ENCODE results near the gene DNAJA2.
A peak's percentile ranks its signal among the peaks of the same experiment; 100 is the strongest.
"Not testable (repeated sequence)": the region's sequence is repeated elsewhere in the genome, so short reads cannot be mapped to it uniquely, and the experiment has no call there.

DNAJA2 gene

DNA sequence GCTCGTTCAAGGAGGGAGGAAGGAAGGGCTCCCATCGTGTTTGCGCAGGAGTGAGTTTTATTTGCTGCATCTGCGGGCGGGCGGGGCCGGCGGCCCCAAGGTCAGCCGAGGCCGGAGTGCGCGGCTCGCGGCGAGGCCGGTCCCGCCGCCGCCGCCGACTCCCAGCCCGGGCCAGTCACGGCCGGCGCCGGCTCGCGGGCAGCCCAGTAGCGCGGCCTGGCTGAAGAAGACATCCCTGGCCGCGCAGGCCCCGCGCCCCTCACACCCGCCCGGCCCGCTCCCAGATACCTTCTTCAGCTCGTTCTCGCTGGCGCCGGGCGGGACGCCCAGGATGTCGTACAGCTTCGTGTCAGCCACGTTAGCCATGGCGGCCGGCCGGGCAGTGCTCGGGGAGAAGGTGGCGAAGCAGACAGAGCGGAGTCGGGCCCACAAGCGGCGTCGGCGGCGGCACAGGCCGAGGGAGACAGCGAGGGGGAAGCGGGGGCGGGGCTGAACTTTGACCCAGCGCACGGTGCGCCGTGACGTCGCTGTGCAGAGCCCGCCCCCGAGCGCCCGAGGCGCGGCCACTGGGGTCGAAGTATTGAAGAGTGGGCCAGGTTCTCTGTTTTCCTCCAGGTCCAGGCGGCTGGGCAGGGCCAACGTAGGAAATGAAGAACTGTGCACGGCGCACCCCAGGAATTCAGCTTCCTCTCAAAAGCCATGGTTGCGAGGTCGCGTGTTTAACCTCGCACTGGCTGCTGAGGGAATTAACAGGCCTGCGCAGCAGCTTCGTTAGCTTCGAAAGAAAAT lies at the start of gene DNAJA2:
Gene DNAJA2 (minus strand): TSS at position 468 of the 789 bp plus-strand sequence. CDS start 102 bp downstream, at position 366.
- DNase-seq, result peak; percentile 17

DNA sequence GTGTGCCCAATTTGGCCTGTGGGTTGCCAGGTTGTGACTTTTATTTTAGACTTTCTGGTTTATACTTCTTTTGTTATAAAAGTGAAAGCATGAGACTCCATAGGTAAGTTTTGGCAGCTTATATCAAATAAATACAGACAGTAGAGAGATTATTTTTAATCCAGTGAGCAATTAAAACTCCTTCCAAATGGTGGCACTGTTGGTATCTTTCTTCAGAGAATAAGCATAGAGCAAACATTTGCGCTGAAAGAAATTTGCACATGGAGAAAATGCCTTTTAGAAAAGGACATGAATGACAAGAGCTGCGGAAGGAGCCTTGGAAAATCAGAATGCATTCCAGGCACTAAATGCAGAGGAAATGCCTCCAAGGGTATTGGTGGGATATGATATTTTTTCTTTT lies 46.1 kb upstream of the DNAJA2 start:
- DNase-seq, result no peak

DNA sequence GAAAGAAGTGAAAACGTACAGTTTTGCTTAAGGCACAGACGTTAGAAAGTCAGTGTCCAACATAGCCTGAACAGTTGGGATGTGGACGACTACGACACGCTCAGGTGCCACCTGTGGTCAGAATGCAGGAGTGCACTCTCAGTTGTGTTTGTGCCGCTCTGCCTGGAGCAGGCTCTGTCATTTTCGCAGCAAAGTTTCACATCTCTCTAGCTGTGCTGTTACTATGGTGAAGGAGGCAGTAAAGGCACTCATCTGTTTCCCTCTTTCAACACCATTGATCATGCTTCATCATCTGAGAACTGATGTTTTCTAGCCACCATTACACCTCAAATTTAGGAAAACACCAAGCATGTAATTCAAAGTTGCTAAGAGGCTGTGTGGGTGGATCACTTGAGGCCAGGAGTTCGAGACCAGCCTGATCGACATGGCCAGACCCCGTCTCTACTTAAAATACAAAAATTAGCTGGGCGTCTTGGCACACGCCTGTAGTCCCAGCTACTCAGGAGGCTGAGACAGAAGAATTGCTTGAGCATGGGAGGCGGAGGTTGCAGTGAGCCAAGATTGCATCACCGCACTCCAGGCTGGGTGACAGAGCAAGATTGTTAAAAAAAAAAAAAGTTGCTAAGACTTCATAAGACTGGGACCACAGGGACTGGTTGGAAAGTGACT lies 44.9 kb upstream of the DNAJA2 start:
- DNase-seq, result no peak

DNA sequence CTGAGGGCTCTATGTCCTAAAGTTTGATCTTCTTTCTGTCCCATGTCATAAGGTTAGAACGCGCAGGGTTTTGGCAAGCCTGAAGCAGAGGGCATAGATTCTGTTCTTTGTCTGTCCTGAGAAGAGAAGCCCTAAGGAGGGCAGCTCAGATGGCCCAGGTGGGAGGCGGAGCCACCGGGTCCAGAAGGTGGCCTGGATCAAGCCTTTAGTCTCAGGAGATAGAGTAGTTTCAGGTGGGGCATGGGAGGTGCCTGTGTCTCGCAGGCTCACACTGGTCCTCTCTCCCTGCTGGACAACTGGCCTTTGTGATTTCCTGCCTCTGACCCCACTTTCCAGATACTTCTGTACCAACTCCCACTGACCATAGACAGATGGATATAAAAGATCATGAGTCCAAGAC lies 44.2 kb upstream of the DNAJA2 start:
- no peak for DNase-seq

DNA sequence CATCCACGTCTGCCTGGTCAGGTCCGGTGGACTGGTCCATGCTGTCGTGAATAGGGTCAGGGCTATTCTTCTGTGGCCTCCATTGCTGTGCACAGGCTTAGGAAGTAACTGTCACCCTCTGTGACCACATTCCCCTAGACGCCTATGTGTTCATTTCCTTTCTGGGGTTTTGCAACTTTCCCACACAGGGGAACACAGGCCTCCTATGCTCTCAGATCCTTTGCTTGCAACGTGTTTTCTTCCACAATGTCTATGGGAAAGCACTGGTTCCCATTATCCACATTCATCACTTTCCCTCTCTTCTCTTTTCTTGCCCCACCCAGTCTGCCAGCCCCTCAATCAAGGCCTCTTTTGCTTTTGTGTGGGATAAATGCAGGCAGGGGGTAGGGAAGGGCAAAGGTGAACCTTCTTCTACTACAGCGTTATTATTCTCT lies 43.2 kb upstream of the DNAJA2 start:
- DNase-seq, result no peak

DNA sequence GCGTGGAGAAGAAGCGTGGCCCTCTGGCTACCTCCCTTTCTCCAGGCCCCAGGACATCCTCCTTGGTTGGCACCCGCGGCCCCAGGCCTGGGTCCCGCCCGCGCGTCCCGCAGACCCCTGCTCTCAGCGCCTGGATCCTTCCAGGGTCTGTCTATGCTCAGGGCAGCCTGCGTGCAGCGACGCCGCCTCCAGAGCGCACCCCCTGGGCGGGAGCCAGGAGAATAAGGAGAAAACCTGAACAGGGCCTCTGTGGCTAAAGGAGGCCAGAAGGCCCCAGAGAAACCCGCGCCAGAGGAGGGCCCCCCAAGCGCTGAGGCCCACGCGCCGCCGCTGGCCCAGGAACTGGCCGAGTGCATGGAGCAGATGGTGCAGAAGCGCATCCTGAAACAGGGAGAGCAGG lies 40.4 kb upstream of the DNAJA2 start:
- no peak for DNase-seq

DNA sequence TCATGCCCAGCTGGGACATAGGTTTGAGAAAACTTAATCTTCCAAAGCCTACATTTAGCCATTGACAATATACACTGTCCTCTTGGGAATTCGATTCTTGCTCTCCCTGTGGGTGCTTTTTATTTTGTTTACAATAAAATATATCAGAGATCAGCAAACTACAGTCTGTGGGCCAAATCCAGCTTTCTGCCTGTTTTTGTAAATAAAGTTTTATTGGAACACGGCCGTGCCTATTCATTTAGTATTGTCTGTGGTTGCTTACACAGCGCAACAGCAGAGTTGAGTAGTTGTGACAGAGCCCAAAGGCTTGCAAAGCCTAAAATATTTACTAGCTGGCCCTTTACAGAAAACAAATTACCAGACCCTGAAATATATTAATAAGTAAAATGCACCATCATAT lies 39.7 kb upstream of the DNAJA2 start:
- DNase-seq, result no peak

DNA sequence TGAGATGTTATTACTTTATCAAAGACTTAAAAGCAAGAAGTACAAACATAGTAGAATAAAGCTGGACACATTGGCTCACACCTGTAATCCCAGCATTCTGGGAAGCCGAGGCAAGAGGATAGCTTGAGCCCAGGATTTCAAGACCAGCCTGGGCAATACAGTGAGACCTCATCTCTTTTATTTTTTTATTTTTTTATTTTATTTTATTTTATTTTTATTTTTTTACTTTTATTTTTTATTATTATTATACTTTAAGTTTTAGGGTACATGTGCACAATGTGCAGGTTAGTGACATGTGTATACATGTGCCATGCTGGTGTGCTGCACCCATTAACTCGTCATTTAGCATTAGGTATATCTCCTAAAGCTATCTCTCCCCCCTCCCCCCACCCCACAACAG lies 37.3 kb upstream of the DNAJA2 start:
- not testable (repeated sequence) for DNase-seq

DNA sequence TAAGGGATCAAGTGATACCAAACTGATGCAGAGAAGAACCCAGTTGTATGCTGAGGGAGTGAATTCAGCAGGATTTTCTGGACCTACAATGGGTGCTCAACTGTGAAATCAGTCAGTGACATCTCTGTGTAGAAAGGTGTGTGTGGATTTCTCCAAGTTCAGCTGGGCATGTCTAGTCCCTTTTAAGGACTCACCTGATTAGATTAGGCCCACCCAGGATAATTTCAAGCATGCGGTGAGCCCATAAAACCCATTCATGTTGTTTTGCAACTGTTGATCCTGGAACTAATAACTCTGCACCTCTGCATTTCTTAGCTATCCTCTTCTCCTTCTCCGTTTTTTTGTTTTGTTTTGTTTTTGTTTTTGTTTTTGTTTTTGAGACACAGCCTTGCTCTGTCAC lies 35.1 kb upstream of the DNAJA2 start:
- DNase-seq, result no peak

DNA sequence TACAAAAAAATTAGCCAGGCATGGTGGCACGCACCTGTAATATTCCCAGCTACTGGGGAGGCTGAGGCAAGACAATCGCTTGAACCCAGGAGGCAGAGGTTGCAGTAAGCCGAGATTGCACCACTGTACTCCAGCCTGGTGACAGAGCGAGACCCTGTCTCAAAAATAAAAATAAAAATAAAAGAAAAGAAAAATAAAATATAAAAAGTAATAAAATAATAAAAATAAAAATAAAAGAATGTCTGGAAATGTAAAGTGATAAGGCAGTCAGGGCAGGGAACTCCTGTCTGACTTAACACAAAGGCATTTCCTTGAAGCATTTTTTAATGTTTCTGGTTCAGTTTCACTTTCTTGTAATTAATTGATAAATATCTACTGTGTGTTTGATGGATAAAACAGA lies 34.7 kb upstream of the DNAJA2 start:
- DNase-seq, result no peak

DNA sequence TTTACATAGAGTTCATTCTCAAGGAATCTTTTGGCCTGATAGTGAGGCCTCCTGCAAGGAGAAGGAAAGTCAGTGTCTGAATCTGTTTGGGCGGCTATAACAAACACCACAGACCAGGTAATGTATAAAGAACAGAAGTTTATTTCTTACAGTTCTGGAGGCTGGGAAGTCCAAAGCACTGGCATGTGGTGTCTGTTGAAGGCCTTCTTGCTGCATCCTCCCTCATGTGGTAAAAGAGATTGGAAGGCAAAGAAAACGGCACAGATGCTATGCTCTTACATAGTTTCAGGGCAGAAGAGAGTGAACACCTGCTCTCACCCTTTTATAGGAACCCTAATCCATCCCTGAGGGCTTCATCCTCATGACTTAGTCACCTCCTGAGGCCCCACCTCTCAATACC lies 31.2 kb upstream of the DNAJA2 start:
- no peak for DNase-seq

DNA sequence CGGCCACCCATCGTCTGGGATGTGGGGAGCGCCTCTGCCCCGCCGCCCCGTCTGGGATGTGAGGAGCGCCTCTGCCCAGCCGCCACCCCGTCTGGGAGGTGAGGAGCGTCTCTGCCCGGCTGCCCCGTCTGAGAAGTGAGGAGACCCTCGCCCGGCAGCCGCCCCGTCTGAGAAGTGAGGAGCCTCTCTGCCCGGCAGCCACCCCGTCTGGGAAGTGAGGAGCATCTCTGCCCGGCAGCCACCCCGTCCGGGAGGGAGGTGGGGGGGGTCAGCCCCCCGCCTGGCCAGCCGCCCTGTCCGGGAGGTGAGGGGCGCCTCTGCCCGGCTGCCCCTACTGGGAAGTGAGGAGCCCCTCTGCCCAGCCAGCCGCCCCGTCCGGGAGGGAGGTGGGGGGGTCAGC lies 26.6 kb upstream of the DNAJA2 start:
- not testable (repeated sequence) for DNase-seq

DNA sequence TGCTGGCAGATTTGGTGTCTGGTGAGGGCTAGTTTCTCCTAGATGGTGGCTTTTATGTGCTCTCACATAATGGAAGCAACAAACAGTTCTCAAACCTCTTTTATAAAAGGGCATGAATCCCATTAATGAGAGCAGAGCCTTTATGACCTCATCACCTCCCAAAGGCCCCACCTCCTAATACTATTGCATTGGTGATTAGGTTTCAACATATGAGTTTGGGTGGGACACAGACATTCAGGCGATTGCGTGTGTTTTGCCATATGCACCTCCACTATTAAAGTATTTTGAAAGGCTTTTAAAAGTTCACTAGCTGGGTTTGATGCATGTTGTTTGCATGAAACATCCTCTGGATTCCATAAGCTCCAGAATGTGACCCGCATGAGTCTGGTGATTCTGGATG lies 24.4 kb upstream of the DNAJA2 start:
- DNase-seq, result no peak

DNA sequence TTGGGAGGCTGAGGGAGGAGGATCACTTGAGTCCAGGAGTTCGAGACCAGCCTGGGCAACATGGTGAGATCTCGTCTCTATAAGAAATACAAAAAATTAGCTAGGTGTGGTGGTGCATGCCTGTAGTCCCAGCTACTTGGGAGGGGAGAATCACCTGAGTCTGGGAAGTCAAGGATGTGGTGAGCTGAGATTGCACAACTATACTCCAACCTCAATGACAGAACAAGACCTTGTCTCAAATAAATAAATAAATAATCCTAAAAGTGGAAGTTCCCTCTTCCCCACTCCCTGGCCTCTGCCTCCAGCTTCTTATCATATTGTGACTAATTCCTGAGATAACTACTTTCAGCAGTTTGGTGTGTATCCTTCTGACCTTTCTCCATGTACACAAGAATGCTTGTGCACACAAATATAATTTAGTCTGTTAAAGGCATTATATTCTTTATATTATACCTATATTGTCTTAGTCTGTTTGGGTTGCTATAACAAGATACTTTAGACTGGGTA lies 23.5 kb upstream of the DNAJA2 start:
- DNase-seq, result no peak

DNA sequence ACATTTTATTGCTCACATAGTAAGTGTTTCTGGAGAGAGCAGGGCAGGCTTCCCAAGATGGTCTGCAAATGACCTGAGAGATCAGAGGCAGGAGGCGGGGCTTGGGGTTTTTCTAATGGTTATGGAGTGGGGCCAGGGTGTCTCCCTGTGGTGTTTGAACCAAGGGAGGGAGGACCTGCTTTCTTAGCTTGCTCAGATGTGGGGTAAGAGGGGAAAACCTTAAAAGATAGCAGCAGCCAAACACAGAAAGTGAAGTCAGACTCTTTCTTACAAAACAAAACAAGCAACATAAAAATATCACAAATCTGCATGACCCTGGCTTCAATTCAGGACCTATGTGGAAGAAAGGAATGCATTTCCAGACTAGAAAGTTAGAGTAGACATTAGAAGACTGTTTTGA lies 22.9 kb upstream of the DNAJA2 start:
- DNase-seq, result no peak

DNA sequence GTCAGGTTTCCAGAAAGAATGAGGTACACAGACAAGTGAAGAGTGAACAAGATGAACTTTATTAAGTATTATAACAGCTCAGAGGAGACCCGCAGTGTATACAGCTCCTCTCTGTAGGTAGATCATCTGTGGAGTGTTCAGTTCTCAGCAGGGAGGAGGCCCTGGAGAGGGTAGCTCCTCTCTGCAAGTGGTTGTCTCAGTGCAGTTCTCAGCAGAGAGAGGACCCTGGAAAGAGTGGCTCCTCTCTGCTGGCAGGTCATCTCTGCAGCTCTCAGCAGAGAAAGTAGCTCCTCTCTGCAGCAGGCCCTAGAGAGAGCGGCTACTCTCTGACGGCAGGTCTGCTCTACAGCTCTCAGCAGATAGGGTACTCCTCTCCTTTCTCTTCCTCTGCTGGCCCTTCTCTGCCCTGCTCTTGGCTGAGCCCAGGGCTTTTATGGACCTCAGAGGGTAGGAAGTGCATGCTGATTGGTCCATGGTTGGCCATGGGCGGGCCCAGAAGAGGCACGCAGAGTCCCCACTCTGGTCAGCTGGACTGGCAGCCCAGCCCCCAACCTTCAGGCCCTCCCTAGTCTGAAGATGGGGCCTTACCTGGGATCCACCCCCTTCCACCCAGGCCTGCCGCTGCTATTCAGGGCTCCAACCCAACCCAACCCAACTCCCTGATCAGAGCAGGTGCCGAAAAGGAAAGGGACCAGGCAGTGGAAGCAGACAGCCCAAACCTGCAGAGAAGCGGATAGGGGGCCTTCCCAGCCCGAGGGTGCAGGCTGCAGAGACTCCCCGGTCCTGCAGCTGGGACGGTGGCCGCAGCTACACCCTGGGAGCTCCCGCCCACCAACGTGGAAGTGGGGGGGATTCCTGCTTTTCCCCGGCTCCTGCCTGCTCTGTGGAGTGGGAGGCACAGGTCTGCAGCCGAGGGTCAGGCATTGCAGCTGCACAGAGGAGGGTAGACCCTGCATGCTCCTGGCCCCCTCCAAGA lies 18.5 kb upstream of the DNAJA2 start:
- DNase-seq, result no peak

DNA sequence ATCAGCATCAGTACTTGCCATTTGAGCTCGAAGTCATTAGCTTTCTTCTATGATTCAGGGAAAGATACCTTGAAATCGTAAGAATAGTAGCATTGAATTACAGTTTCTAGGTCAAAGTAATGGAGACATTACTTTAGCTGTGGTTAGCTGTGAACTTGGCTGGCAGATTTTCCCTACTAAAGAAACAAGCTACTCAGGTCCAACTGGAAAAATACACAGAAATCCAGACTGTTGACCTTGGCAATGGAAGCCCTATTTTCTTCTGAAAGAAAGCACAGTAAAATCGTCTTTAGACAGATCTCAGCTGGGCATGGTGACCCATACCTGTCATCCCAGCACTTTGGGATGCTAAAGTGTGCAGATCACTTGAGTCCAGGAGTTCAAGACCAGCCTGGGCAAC lies 13.4 kb upstream of the DNAJA2 start:
- DNase-seq, result no peak

DNA sequence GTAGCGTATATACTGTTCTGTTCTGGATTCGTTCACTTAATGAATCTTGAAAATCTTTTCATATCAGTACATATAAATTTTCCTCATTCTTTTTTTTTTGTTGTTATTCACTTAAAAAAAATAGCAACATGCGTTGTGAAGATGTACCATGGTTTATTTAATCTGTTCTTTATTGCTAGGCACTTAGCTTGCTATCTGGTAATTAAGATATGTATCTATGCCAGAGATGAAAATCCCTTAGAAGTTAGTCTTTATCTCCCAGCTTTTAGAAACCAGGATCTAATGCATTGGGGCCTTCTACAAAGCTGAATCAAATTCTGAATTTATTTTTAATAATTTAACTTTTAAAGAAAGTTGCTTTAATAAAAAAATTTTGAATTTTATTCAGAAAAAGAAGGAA lies 13.0 kb upstream of the DNAJA2 start:
- no peak for DNase-seq

DNA sequence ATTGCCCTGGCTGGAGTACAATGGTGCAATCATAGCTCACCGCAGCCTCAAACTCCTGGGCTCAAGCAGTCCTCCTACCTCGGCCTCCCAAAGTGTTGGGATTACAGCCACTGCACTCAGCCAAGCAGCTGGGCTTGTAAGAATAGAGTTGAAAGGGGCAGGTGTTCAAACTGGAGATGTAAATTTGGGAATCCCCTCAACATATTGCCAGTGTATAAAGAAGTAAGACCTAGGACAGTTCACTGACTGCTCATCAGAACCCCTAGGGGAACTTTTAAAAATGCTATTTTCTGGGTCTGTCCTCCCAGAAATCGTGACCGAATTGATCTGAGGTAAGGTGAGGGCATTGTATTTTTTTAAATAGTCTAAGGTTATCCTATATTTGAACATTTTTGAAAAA lies 8.9 kb upstream of the DNAJA2 start:
- DNase-seq, result no peak

DNA sequence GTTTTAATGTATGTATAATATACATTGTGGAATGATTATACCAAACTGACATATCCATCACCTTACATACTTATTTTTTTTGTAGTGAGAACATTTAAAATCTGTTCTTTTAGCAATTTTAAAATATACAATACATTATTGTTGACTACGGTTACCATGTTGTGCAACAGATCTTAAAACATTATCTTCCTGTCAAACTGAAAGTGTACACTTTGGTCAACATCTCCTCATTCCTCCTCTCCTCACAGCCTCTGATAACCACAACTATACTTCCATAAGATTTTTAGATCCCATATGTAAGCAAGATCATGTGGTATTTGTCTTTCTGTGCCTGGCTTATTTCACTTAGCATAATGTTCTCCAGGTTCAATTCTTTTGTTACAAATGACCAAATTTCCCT lies 7.5 kb upstream of the DNAJA2 start:
- no peak for DNase-seq

DNA sequence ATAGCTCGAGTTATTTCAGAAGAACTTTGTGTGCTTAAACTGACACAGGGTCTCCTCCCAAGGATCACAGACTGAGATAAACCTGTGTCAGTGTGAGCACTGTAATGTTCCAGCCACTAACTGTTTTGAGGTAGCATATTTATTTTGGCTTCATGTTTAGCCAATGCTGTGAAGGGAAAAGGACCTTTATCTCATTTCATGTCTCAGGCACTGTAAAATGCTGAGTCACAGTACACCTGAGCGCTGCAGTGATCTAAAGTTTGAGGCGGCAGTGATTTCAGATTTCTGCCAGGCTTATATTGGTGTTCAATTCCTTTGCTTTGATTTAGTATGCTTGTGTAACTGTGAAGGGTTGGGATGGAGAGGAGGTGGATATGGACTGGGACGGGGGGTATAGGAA lies 3.1 kb upstream of the DNAJA2 start:
- DNase-seq, result no peak

DNA sequence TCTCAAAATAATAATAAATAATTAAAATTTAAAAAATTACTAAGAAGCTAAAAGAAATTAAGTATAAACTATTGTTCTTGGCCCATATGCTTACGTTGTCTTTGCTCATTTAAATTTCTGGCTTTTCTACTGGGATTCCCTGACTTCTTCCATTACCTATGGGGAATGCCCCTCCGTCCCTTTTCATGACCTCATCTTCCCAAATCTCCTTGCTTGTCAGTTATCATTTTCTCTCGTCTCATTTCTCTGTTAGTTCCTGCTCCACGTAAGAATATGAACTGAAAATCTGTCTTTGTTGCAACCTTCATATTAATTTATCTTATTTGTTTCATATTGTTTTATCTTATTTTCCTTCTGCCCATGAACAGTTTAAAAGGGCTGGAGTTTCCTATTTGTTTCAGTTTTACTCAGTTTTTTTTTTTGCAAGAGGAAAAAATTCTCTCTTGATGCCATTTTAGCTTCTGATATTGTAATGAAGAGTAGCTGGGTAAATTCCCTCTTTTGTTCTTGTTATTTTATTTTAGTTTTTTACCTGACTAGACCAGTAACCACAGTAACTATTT lies 2.5 kb upstream of the DNAJA2 start:
- DNase-seq, result no peak

DNA sequence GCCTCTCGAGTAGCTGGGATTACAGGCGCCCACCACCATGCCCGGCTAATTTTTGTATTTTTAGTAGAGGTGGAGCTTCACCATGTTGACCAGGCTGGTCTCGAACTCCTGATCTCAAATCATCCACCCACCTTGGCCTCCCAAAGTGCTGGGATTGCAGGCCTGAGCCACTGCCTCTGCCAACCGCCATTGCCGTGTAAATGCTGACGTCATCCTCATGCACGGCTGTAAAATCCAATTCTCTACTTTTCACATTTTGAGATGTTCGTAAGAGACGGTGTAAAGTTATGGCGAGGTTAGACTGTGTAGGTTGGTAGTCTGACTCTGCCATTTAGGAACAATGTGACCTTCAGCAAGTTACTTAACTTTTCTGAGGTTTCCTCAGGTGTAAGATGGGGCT lies 1.7 kb upstream of the DNAJA2 start:
- DNase-seq, result no peak

Data from NCI-H2081 treated with DMSO at 0.1 percent for 48 hours (cell line).